Measurements from ENCODE around the gene AFG1L.
"Not testable (repeated sequence)": the region's sequence is repeated elsewhere in the genome, so short reads cannot be mapped to it uniquely, and the experiment has no call there.

- TF ChIP-seq CTCF (conservative IDR thresholded peaks at IDR 0.05; ENCODE audit: low read length); EZH2phosphoT487 (IDR thresholded peaks at IDR 0.05; ENCODE audit: borderline replicate concordance): not testable (repeated sequence)
Measured at GRCh38 chr6:108330221-108330785, 35.4 kb downstream of the AFG1L start.

Data from Loucy (cell line).